ENCODE data around the gene SH3GL1.

SH3GL1 gene

GRCh38 chr19:4379383-4380253 lies 20.7 kb downstream of the SH3GL1 start:
- no peaks in the 10 kb centered on the region for H3K9me3 ChIP-seq (ENCODE audit: control insufficient read depth, low read length)
- H3K18ac ChIP-seq (ENCODE audit: low read depth in 1 of 2, low read length in 2 of 2), result no peak overlapping the region
- no peak overlapping the region for H2AK5ac ChIP-seq (ENCODE audit: low read length, severe bottlenecking)
- H2BK15ac ChIP-seq (ENCODE audit: low read depth, poor library complexity, severe bottlenecking), result no peak overlapping the region
- no peak overlapping the region for H3K9ac ChIP-seq (ENCODE audit: low read length)
- H2BK12ac ChIP-seq (ENCODE audit: low read length in 2 of 2), result no peak overlapping the region
- peaks cover 13% of the 10 kb centered on the region for H3K79me1 ChIP-seq (replicated peaks; ENCODE audit: low read length, poor library complexity, severe bottlenecking)
- H2BK5ac ChIP-seq (ENCODE audit: low read depth, low read length, poor library complexity, severe bottlenecking), result no peak overlapping the region
- H3K4ac ChIP-seq (ENCODE audit: low read depth in 1 of 2, low read length in 2 of 2), result no peak overlapping the region
- no peak overlapping the region for H3K4me2 ChIP-seq (ENCODE audit: low read length, poor library complexity, severe bottlenecking)
- H3K27ac ChIP-seq (ENCODE audit: low read length, poor library complexity, severe bottlenecking), result peak overlapping the region; percentile 6
- H3K4me3 ChIP-seq (ENCODE audit: insufficient read depth in 1 of 2, low read depth in 1 of 2, low read length in 2 of 2), result no peak overlapping the region
- no peaks in the 10 kb centered on the region for H3K27me3 ChIP-seq (ENCODE audit: control insufficient read depth in 1 of 2, insufficient read depth in 1 of 2, low read length in 2 of 2)
- peaks cover 58% of the 10 kb centered on the region for H3K4me1 ChIP-seq (ENCODE audit: control insufficient read depth, insufficient read depth, low read depth, low read length)
- H2BK120ac ChIP-seq (ENCODE audit: low read depth, low read length), result no peak overlapping the region
- no peak overlapping the region for H3K14ac ChIP-seq (ENCODE audit: low read length in 2 of 2)
- DNase-seq, result no peak
- peaks cover 16 to 38% of the 10 kb centered on the region in 2 experiments for H3K36me3 ChIP-seq (ENCODE audit: control insufficient read depth in 1 of 2, insufficient read depth in 2 of 2, low read depth in 1 of 2, low read length in 2 of 2)
- H4K91ac ChIP-seq (ENCODE audit: low read length), result no peak overlapping the region
- 93% methylated on average over 19 of the region's 20 CpGs for WGBS
- no peak overlapping the region for H2AFZ ChIP-seq (ENCODE audit: low read depth, low read length)
- no peak overlapping the region for H4K8ac ChIP-seq (ENCODE audit: low read length)
- no peak overlapping the region for H3K23ac ChIP-seq (ENCODE audit: low read length in 2 of 2)

GRCh38 chr19:4378886-4379285 lies 21.5 kb downstream of the SH3GL1 start:
- no peak overlapping the region for H4K8ac ChIP-seq (ENCODE audit: low read length)
- H4K91ac ChIP-seq (ENCODE audit: low read length), result no peak overlapping the region
- H3K4me3 ChIP-seq (ENCODE audit: insufficient read depth in 1 of 2, low read depth in 1 of 2, low read length in 2 of 2), result no peak overlapping the region
- H3K14ac ChIP-seq (ENCODE audit: low read length in 2 of 2), result no peak overlapping the region
- no peak overlapping the region for H2AFZ ChIP-seq (ENCODE audit: low read depth, low read length)
- no peaks in the 10 kb centered on the region for H3K27me3 ChIP-seq (ENCODE audit: control insufficient read depth in 1 of 2, insufficient read depth in 1 of 2, low read length in 2 of 2)
- H3K9ac ChIP-seq (ENCODE audit: low read length), result no peak overlapping the region
- H3K18ac ChIP-seq (ENCODE audit: low read depth in 1 of 2, low read length in 2 of 2), result no peak overlapping the region
- no peak overlapping the region for H2BK15ac ChIP-seq (ENCODE audit: low read depth, poor library complexity, severe bottlenecking)
- no peak overlapping the region for H2BK12ac ChIP-seq (ENCODE audit: low read length in 2 of 2)
- no peak overlapping the region for H3K23ac ChIP-seq (ENCODE audit: low read length in 2 of 2)
- no peaks in the 10 kb centered on the region for H3K9me3 ChIP-seq (ENCODE audit: control insufficient read depth, low read length)
- no peak overlapping the region for H2BK5ac ChIP-seq (ENCODE audit: low read depth, low read length, poor library complexity, severe bottlenecking)
- H2BK120ac ChIP-seq (ENCODE audit: low read depth, low read length), result no peak overlapping the region
- peaks cover 62% of the 10 kb centered on the region for H3K4me1 ChIP-seq (ENCODE audit: control insufficient read depth, insufficient read depth, low read depth, low read length)
- H3K27ac ChIP-seq (ENCODE audit: low read length, poor library complexity, severe bottlenecking), result peak overlapping the region; percentile 6
- DNase-seq, result no peak
- peaks cover 9 to 31% of the 10 kb centered on the region in 2 experiments for H3K36me3 ChIP-seq (ENCODE audit: control insufficient read depth in 1 of 2, insufficient read depth in 2 of 2, low read depth in 1 of 2, low read length in 2 of 2)
- H2AK5ac ChIP-seq (ENCODE audit: low read length, severe bottlenecking), result no peak overlapping the region
- no peak overlapping the region for H3K4ac ChIP-seq (ENCODE audit: low read depth in 1 of 2, low read length in 2 of 2)
- WGBS, result 97% methylated on average over 11 of the region's 11 CpGs
- H3K79me1 ChIP-seq (replicated peaks; ENCODE audit: low read length, poor library complexity, severe bottlenecking), result peaks cover 11% of the 10 kb centered on the region
- H3K4me2 ChIP-seq (ENCODE audit: low read length, poor library complexity, severe bottlenecking), result no peak overlapping the region

GRCh38 chr19:4376991-4377781 lies 23.2 kb downstream of the SH3GL1 start:
- Histone ChIP-seq H3K4me1 (ENCODE audit: control insufficient read depth, insufficient read depth, low read depth, low read length) (peaks cover 78% of the 10 kb centered on the region), H3K79me1 (replicated peaks; ENCODE audit: low read length, poor library complexity, severe bottlenecking) (peaks cover 14% of the 10 kb centered on the region), H3K9ac (ENCODE audit: low read length) (peak overlapping the region; percentile 88), H3K4me2 (ENCODE audit: low read length, poor library complexity, severe bottlenecking) (no peak overlapping the region), H2BK120ac (ENCODE audit: low read depth, low read length) (no peak overlapping the region), H3K18ac (ENCODE audit: low read depth in 1 of 2, low read length in 2 of 2) (no peak overlapping the region), H3K27ac (ENCODE audit: low read length, poor library complexity, severe bottlenecking) (no peak overlapping the region), H3K27me3 (ENCODE audit: control insufficient read depth in 1 of 2, insufficient read depth in 1 of 2, low read length in 2 of 2) (no peaks in the 10 kb centered on the region), H2AFZ (ENCODE audit: low read depth, low read length) (no peak overlapping the region), H2BK12ac (ENCODE audit: low read length in 2 of 2) (no peak overlapping the region), H3K14ac (ENCODE audit: low read length in 2 of 2) (no peak overlapping the region), H2BK15ac (ENCODE audit: low read depth, poor library complexity, severe bottlenecking) (no peak overlapping the region), H2AK5ac (ENCODE audit: low read length, severe bottlenecking) (no peak overlapping the region), H3K9me3 (ENCODE audit: control insufficient read depth, low read length) (no peaks in the 10 kb centered on the region), H3K4ac (ENCODE audit: low read depth in 1 of 2, low read length in 2 of 2) (no peak overlapping the region), H4K8ac (ENCODE audit: low read length) (no peak overlapping the region), H3K23ac (ENCODE audit: low read length in 2 of 2) (peak overlapping the region in 1 of 2 experiments; percentile 23), H4K91ac (ENCODE audit: low read length) (no peak overlapping the region), H2BK5ac (ENCODE audit: low read depth, low read length, poor library complexity, severe bottlenecking) (no peak overlapping the region), H3K4me3 (ENCODE audit: insufficient read depth in 1 of 2, low read depth in 1 of 2, low read length in 2 of 2) (no peak overlapping the region), H3K36me3 (ENCODE audit: control insufficient read depth in 1 of 2, insufficient read depth in 2 of 2, low read depth in 1 of 2, low read length in 2 of 2) (peaks cover 0 to 35% of the 10 kb centered on the region in 2 experiments)
- DNase-seq, result no peak
- WGBS, result 85% methylated on average over 23 of the region's 23 CpGs

GRCh38 chr19:4376671-4376990 lies 23.7 kb downstream of the SH3GL1 start:
- H2BK12ac ChIP-seq (ENCODE audit: low read length in 2 of 2), result no peak overlapping the region
- peaks cover 16% of the 10 kb centered on the region for H3K79me1 ChIP-seq (replicated peaks; ENCODE audit: low read length, poor library complexity, severe bottlenecking)
- H2AFZ ChIP-seq (ENCODE audit: low read depth, low read length), result no peak overlapping the region
- no peak overlapping the region for H2AK5ac ChIP-seq (ENCODE audit: low read length, severe bottlenecking)
- H3K27me3 ChIP-seq (ENCODE audit: control insufficient read depth in 1 of 2, insufficient read depth in 1 of 2, low read length in 2 of 2), result no peaks in the 10 kb centered on the region
- no peak overlapping the region for H3K4me3 ChIP-seq (ENCODE audit: insufficient read depth in 1 of 2, low read depth in 1 of 2, low read length in 2 of 2)
- H4K91ac ChIP-seq (ENCODE audit: low read length), result no peak overlapping the region
- no peak overlapping the region for H2BK120ac ChIP-seq (ENCODE audit: low read depth, low read length)
- no peak overlapping the region for H2BK15ac ChIP-seq (ENCODE audit: low read depth, poor library complexity, severe bottlenecking)
- H3K14ac ChIP-seq (ENCODE audit: low read length in 2 of 2), result no peak overlapping the region
- no peak overlapping the region for H3K18ac ChIP-seq (ENCODE audit: low read depth in 1 of 2, low read length in 2 of 2)
- peak overlapping the region; percentile 88 for H3K9ac ChIP-seq (ENCODE audit: low read length)
- H3K27ac ChIP-seq (ENCODE audit: low read length, poor library complexity, severe bottlenecking), result no peak overlapping the region
- H2BK5ac ChIP-seq (ENCODE audit: low read depth, low read length, poor library complexity, severe bottlenecking), result no peak overlapping the region
- H4K8ac ChIP-seq (ENCODE audit: low read length), result no peak overlapping the region
- H3K4me2 ChIP-seq (ENCODE audit: low read length, poor library complexity, severe bottlenecking), result no peak overlapping the region
- H3K4me1 ChIP-seq (ENCODE audit: control insufficient read depth, insufficient read depth, low read depth, low read length), result peaks cover 84% of the 10 kb centered on the region
- DNase-seq, result no peak
- no peak overlapping the region for H3K4ac ChIP-seq (ENCODE audit: low read depth in 1 of 2, low read length in 2 of 2)
- 79% methylated on average over 10 of the region's 10 CpGs for WGBS
- H3K9me3 ChIP-seq (ENCODE audit: control insufficient read depth, low read length), result no peaks in the 10 kb centered on the region
- H3K23ac ChIP-seq (ENCODE audit: low read length in 2 of 2), result no peak overlapping the region
- H3K36me3 ChIP-seq (ENCODE audit: control insufficient read depth in 1 of 2, insufficient read depth in 2 of 2, low read depth in 1 of 2, low read length in 2 of 2), result peaks cover 0 to 38% of the 10 kb centered on the region in 2 experiments

All from mesenchymal stem cell (in vitro differentiated cells and primary cell).